Measurements from ENCODE around the gene NHERF2. TPM values are rescaled to one million over a fixed set of nuclear protein-coding genes. Genes with fewer than 3 reads are reported as not detected.
"Not testable (repeated sequence)": the region's sequence is repeated elsewhere in the genome, so short reads cannot be mapped to it uniquely, and the experiment has no call there.

Gene NHERF2
- total RNA-seq, 2 experiments from 2014 or later = 1.1 to 1.4 TPM

DNA sequence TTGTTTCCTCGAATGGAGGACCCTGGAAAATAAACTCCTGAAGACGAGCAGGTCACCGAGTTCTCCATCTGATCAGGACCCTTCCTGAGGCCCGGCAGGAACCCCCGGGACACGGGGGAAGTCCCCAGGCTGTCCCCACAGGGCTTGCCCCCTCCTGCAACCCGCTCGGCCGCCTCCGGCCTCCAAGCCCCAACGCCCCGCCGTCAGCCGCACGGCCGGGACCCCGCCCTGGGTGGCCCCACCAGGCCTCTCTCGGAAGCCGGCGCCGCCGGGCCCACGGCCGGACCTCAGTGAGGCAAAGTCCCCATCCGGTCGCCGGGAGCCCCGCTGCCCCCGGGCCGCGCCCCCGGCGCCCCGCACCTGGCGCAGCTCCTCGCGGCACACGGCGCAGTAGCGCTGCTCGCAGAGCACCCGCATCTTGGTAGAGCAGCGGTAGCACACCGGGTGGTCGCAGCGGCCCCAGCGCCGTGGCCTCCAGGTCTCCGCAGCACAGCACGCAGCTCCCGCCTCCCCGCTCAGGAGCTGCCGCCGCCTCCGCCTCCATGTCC lies 17.5 kb upstream of the NHERF2 start:
- DNase-seq = no peak
- Mint-ChIP-seq H3K27me3 (no peaks in the 10 kb centered on the region), H3K4me3 (peak overlapping the region; percentile 83), H3K9me3 (no peaks in the 10 kb centered on the region), H3K36me3 (peaks cover 15% of the 10 kb centered on the region), H3K4me1 (ENCODE audit: low read depth) (peaks cover 41% of the 10 kb centered on the region), H3K27ac (peak overlapping the region; percentile 77)
- intact Hi-C loops (cut with micrococcal nuclease) = loop anchor here (2.0 kb wide), 1 partner anchor 16 kb away; no protein-coding TSS in a partner anchor
- POLR2A ChIA-PET = interaction anchor here (1.5 to 1.6 kb wide), 2 partner anchors 18 to 146 kb away, joined by 4 to 7 read pairs; partner anchors contain the start of gene TRAF7
- CTCF ChIA-PET = interaction anchor here (1.4 to 3.4 kb wide), 3 partner anchors 13 to 131 kb away, joined by 3 to 14 read pairs (median 4); partner anchors contain the start of gene GFER

DNA sequence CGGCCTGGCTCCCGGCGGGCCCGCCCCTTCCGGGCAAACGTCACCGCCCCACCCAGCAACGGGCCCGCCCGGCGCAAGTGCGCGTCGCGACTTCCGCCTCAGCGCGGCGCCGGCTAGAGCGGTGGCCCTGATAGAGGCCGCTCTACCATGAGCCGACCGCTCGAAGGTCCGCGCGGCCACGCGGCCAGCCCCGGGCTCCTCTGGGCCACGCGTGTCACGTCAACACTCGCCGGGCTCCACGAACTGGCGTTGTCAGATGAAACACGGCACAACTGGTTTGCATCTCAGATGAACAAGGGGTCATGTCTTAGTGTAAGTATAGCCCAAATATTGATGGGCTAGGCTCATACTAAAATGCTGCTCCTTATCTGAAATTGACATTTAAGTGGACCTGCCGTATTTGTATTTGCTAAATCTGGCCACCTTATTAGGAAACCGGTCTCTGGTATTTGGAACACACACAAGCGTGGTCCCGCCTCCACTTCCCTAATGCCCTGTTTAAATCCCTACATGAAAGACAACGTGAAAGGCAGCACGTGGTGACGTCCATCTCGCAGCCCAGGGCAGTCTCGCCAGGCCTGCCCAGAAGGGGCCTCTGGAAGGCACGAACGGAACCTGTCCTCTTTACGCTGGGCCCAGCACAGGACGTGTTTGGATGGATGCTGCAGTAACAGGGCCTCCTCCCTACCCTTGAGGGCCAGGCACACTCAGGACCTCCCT lies 16.8 kb upstream of the NHERF2 start, which contains the start of gene ZNF598:
TSS of gene ZNF598 (minus strand) at position 31 of the 720 bp plus-strand sequence.
- no peaks in the 10 kb centered on the region for H3K27me3 Mint-ChIP-seq
- peak within 1 kb of the TSS; percentile 84 for H3K4me3 Mint-ChIP-seq
- POLR2A ChIA-PET = no interaction called here
- peaks cover 35% of the 10 kb centered on the region for H3K4me1 Mint-ChIP-seq (ENCODE audit: low read depth)
- peak within 1 kb of the TSS; percentile 83 for H3K27ac Mint-ChIP-seq
- peaks cover 15% of the 10 kb centered on the region for H3K36me3 Mint-ChIP-seq
- intact Hi-C loops (cut with micrococcal nuclease) = loop anchor here (2.0 to 5.0 kb wide), 2 partner anchors 17 to 48 kb away; partner anchors contain the start of gene RPS2
- DNase-seq = peak; percentile 82
- no peaks in the 10 kb centered on the region for H3K9me3 Mint-ChIP-seq
- CTCF ChIA-PET = interaction anchor here (3.4 kb wide), 1 partner anchor 130 kb away, joined by 14 read pairs; no protein-coding TSS in a partner anchor

DNA sequence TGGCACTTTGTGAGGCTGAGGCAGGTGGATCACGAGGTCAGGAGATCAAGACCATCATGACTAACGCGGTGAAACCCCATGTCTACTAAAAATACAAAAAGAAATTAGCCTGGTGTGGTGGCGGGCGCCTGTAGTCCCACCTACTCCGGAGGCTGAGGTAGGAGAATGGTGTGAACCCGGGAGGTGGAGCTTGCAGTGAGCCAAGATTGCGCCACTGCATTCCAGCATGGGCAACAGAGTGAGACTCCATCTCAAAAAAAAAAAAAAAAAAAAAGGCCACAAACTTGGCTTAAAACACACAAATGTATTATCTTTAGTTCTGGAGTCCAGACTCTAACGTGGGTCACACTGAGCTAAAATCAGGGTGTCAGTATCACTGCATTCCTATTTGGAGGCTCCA lies 15.0 kb upstream of the NHERF2 start:
- DNase-seq, H3K9me3 Mint-ChIP-seq, H3K27me3 Mint-ChIP-seq, H3K27ac Mint-ChIP-seq, H3K4me3 Mint-ChIP-seq: not testable (repeated sequence)
- H3K4me1 Mint-ChIP-seq (ENCODE audit: low read depth) = peaks cover 23% of the 10 kb centered on the region
- ChIA-PET POLR2A (interaction anchor here (0.7 to 0.9 kb wide), 2 partner anchors 9 to 151 kb away, joined by 3 to 5 read pairs; no protein-coding TSS in a partner anchor), CTCF (interaction anchor here (2.3 kb wide), 1 partner anchor 8 kb away, joined by 11 read pairs; no protein-coding TSS in a partner anchor)
- intact Hi-C loops (cut with micrococcal nuclease) = loop anchor here (5.0 kb wide), 1 partner anchor 49 kb away; the partner anchor contains the start of gene RPS2
- peaks cover 12% of the 10 kb centered on the region for H3K36me3 Mint-ChIP-seq

DNA sequence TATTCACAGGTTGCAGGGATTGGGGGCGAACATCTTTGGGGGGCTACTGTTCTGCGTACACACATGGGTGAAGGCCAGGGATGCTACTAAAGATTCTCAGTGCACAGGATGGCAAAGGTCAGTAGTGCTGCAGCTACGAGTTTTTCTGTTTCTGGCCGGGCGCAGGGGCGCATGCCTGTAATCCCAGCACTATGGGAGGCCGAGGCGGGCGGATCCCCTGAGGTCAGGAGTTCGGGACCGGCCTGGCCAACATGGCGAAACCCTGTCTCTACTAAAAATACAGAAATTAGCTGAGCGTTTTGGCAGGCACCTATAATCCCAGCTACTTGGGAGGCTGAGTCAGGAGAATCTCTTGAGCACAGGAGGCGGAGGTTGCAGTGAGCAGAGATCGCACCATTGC lies 13.2 kb upstream of the NHERF2 start:
- ChIA-PET POLR2A (no interaction called here), CTCF (interaction anchor here (1.0 to 2.3 kb wide), 3 partner anchors 9 to 127 kb away, joined by 3 to 11 read pairs (median 4); no protein-coding TSS in a partner anchor)
- Mint-ChIP-seq H3K27ac (no peak overlapping the region), H3K9me3 (no peaks in the 10 kb centered on the region), H3K4me3 (no peak overlapping the region), H3K36me3 (peaks cover 6% of the 10 kb centered on the region), H3K4me1 (ENCODE audit: low read depth) (peaks cover 7% of the 10 kb centered on the region), H3K27me3 (peaks cover 2% of the 10 kb centered on the region)
- intact Hi-C loops (cut with micrococcal nuclease) = loop anchor here (5.0 kb wide), 1 partner anchor 51 kb away; the partner anchor contains the start of gene RPS2
- DNase-seq = no peak

DNA sequence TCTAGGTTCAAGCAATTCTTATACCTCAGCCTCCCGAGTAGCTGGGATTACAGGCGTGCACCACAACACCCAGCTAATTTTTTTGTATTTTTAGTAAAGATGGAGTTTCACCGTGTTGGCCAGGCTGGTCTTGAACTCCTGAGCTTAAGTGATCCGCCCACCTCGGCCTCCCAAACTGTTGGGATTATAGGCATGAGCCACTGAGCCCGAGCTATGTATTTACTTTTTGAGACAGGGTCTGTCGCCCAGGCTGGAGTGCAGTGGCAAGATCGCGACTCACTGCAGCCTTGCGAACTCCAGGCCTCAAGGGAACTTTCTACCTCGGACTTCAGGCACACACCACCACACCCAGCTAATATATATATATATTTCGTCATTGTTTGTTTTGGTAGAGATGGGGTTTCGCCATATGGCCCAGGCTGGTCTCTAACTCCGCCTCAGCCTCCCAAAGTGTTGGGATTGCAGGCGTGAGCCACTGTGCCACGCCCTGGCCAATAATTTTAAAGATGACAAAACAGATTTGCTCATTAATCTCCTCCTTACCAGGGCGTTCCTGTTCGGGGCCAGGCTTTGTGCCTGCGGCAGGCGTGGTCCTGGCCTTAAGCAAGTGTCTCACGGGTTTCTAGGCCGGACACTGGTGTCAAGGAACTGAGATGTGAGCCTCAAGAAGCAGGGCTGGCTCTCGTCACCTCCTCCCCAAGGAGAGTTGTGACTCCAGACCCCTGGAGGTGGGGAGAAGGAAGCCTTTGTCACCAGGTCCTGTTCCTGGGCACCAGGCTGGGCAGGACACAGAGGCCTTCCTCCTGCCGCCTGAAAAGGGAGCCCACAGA lies 11.4 kb upstream of the NHERF2 start:
- CTCF ChIA-PET = interaction anchor here (1.1 to 2.8 kb wide), 2 partner anchors 11 to 125 kb away, joined by 6 to 16 read pairs; no protein-coding TSS in a partner anchor
- H3K27ac Mint-ChIP-seq = no peak overlapping the region
- peaks cover 2% of the 10 kb centered on the region for H3K4me1 Mint-ChIP-seq (ENCODE audit: low read depth)
- H3K9me3 Mint-ChIP-seq = no peaks in the 10 kb centered on the region
- peaks cover 11% of the 10 kb centered on the region for H3K27me3 Mint-ChIP-seq
- POLR2A ChIA-PET = no interaction called here
- DNase-seq = no peak
- no peak overlapping the region for H3K4me3 Mint-ChIP-seq
- intact Hi-C loops (cut with micrococcal nuclease) = no loop called here
- H3K36me3 Mint-ChIP-seq = peaks cover under 1% of the 10 kb centered on the region

DNA sequence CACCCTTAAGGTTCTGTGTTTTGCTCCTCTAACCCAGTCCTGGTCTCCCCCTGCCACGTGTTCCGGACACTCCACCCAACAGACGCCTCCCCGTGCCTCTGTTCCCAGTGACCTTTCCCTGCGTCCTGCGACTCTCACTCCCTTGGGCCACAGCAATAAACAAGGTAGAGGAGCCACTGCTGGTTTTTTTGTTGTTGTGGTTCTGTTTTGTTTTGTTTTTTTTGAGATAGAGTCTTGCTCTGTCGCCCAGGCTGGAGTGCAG lies 10.8 kb upstream of the NHERF2 start:
- intact Hi-C loops (cut with micrococcal nuclease) = no loop called here
- no peak for DNase-seq

DNA sequence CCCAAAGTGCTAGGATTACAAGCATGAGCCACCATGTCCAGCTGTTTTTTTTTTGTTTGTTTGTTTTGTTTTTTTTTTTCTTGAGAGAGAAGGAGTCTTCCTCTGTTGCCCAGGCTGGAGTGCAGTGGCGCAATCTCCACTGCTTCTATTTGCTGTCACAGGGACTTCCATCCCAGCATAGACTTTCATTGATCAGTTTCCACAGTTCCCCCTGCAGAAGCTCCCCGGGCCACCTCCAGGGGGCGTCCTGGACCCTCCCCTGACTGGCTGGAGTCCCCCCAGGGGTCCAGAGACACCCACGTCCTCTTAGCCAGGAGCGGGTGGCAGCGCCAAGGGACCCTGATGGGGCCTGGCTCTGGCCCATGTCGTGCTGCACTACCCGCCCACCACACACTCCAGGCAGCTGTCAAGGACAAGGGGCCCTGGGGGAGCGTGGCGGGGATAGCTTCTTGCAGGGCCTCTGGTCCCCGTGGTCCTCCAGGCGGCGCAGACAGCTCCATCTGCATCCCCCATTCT lies 10.2 kb upstream of the NHERF2 start:
- CTCF ChIA-PET = interaction anchor here (0.7 to 2.8 kb wide), 6 partner anchors 11 to 329 kb away, joined by 3 to 16 read pairs (median 4); partner anchors contain the start of gene TBL3
- no peaks in the 10 kb centered on the region for H3K36me3 Mint-ChIP-seq
- H3K27me3 Mint-ChIP-seq = peaks cover 19% of the 10 kb centered on the region
- POLR2A ChIA-PET = interaction anchor here (0.6 kb wide), 2 partner anchors 78 to 224 kb away, joined by 3 read pairs; no protein-coding TSS in a partner anchor
- H3K27ac Mint-ChIP-seq = no peak overlapping the region
- H3K9me3 Mint-ChIP-seq = no peaks in the 10 kb centered on the region
- DNase-seq = peak; percentile 38
- intact Hi-C loops (cut with micrococcal nuclease) = no loop called here
- no peak overlapping the region for H3K4me3 Mint-ChIP-seq
- H3K4me1 Mint-ChIP-seq (ENCODE audit: low read depth) = peaks cover 4% of the 10 kb centered on the region

More for the DNA sequence above, 10.8 kb upstream of the NHERF2 start:
- H3K4me3 Mint-ChIP-seq = no peak overlapping the region
- H3K9me3 Mint-ChIP-seq = no peaks in the 10 kb centered on the region
- peaks cover 14% of the 10 kb centered on the region for H3K27me3 Mint-ChIP-seq
- ChIA-PET CTCF (interaction anchor here (0.7 to 2.8 kb wide), 5 partner anchors 12 to 125 kb away, joined by 3 to 16 read pairs (median 6); partner anchors contain the start of gene TBL3), POLR2A (interaction anchor here (0.6 kb wide), 1 partner anchor 223 kb away, joined by 3 read pairs; no protein-coding TSS in a partner anchor)
- peaks cover 4% of the 10 kb centered on the region for H3K4me1 Mint-ChIP-seq (ENCODE audit: low read depth)
- no peaks in the 10 kb centered on the region for H3K36me3 Mint-ChIP-seq
- no peak overlapping the region for H3K27ac Mint-ChIP-seq

GRCh38 chr16:2019518-2019920 lies 7.2 kb upstream of the NHERF2 start, which contains the start of gene NPW:
NPW (plus strand) TSS chr16:2019785.
- ChIA-PET CTCF (interaction anchor here (0.6 to 2.5 kb wide), 5 partner anchors 8 to 127 kb away, joined by 3 to 8 read pairs (median 3); no protein-coding TSS in a partner anchor), POLR2A (interaction anchor here (1.1 kb wide), 2 partner anchors 28 to 136 kb away, joined by 3 read pairs; partner anchors contain the start of genes NTHL1, TRAF7 and TSC2)
- Mint-ChIP-seq H3K4me3 (no peak within 1 kb of the TSS), H3K4me1 (ENCODE audit: low read depth) (peaks cover 13% of the 10 kb centered on the region), H3K9me3 (no peaks in the 10 kb centered on the region), H3K36me3 (no peaks in the 10 kb centered on the region), H3K27ac (no peak within 1 kb of the TSS), H3K27me3 (peaks cover 30% of the 10 kb centered on the region)
- DNase-seq = peak; percentile 31
- intact Hi-C loops (cut with micrococcal nuclease) = no loop called here

DNA sequence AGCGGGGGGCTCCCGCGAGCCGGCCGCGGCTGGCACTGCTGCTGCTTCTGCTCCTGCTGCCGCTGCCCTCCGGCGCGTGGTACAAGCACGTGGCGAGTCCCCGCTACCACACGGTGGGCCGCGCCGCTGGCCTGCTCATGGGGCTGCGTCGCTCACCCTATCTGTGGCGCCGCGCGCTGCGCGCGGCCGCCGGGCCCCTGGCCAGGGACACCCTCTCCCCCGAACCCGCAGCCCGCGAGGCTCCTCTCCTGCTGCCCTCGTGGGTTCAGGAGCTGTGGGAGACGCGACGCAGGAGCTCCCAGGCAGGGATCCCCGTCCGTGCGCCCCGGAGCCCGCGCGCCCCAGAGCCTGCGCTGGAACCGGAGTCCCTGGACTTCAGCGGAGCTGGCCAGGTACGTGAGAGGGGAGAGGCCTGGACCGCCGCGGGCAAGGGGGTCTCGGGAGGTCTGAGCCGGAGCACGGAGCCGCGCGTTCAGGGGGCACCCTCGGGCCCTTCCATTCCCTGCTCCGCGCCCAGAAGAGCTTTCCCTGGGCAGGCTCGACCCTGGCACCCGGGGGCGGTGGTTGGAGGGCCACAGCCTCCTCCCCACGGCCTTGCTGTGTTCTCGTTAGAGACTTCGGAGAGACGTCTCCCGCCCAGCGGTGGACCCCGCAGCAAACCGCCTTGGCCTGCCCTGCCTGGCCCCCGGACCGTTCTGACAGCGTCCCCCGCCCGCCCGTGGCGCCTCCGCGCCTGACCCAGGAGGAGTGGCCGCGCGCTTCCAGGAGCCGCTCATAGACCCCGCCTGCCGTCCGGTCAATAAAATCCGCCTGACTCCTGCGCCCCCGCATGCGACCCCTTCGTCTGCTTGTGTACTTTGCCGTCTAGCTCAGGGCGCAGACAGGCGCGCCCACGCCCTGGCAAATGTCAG lies 6.5 kb upstream of the NHERF2 start:
- Mint-ChIP-seq H3K4me3 (no peak overlapping the region), H3K9me3 (no peaks in the 10 kb centered on the region), H3K4me1 (ENCODE audit: low read depth) (peaks cover 13% of the 10 kb centered on the region), H3K27me3 (peaks cover 30% of the 10 kb centered on the region), H3K36me3 (no peaks in the 10 kb centered on the region), H3K27ac (no peak overlapping the region)
- ChIA-PET CTCF (interaction anchor here (0.6 to 2.5 kb wide), 4 partner anchors 16 to 850 kb away, joined by 3 to 8 read pairs (median 4); no protein-coding TSS in a partner anchor), POLR2A (interaction anchor here (0.7 to 1.1 kb wide), 3 partner anchors 8 to 135 kb away, joined by 3 to 5 read pairs (median 3); partner anchors contain the start of genes NTHL1, TRAF7 and TSC2)
- intact Hi-C loops (cut with micrococcal nuclease) = no loop called here
- DNase-seq = no peak

GRCh38 chr16:2022723-2023091 lies 4.0 kb upstream of the NHERF2 start:
- Mint-ChIP-seq H3K36me3 (no peaks in the 10 kb centered on the region), H3K27ac (no peak overlapping the region), H3K4me3 (peak overlapping the region; percentile 58), H3K9me3 (no peaks in the 10 kb centered on the region), H3K27me3 (peaks cover 36% of the 10 kb centered on the region), H3K4me1 (ENCODE audit: low read depth) (peaks cover 17% of the 10 kb centered on the region)
- intact Hi-C loops (cut with micrococcal nuclease) = loop anchor here (1.0 kb wide), 2 partner anchors 118 to 131 kb away; no protein-coding TSS in a partner anchor
- no peak for DNase-seq
- CTCF ChIA-PET = interaction anchor here (0.5 to 4.8 kb wide), 22 partner anchors 9 to 438 kb away, joined by 3 to 37 read pairs (median 4); partner anchors contain the start of genes ECI1, MSRB1, NTHL1 and PKD1
- POLR2A ChIA-PET = no interaction called here
